Myocyte (in vitro differentiated cells): ENCODE measurements around the gene DNASE1L3. TPM values are rescaled to one million over a fixed set of nuclear protein-coding genes. Genes with fewer than 3 reads are reported as not detected.

Experiments used
- DNase-seq: peaks from one replicate; pipeline ENCODE4 v3.0.0-alpha.2; 2012; ENCODE audit warnings: low read depth
- total RNA-seq: library from RNA; depleted of rRNA; stranded (reverse); fragments of >200 nt; gene quantifications from 2 replicates; pipeline ENCODE4 v1.2.3, GENCODE V29; 2014

The DNASE1L3 gene
- total RNA-seq, 1 donor from 2014 or later = not detected

- DNase-seq = no peak
Measured at GRCh38 chr3:58179235-58180098, 31.3 kb downstream of the DNASE1L3 start.

GRCh38 chr3:58178528-58179234, 32.1 kb downstream of the DNASE1L3 start:
- no peak for DNase-seq

- peak; percentile 78 for DNase-seq
Measured at GRCh38 chr3:58177747-58178527, 32.8 kb downstream of the DNASE1L3 start.

DNA sequence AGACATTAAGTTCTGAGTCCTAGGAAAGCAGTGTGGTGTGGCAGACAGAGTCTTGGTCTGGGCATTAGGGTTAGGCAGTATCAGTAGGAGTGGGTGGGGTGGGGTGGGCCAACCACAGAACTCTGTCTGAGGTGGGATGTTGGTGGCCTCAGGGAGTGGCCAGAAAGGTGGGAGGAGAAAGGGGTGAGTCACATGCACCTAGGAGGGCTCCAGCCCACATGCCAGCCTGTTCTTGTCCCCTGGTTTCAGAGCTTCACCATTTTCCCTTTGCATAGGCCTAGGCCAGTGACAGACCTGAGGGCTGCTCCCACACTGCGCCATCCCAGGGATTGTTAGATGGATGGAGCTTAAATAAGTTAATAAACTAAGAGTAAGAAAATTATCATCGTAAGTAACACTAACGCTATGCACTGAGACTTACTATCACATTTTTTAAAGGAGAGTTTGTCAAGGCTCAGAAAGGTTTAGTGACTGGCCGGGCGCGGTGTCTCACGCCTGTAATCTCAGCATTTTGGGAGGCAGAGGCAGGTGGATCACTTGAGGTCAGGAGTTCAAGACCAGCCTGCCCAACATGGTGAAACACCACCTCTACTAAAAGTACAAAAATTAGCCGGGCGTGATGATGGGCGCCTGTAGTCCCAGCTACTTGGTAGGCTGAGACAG, 33.8 kb downstream of the DNASE1L3 start:
- DNase-seq = no peak

GRCh38 chr3:58176185-58176530, 34.6 kb downstream of the DNASE1L3 start:
- no peak for DNase-seq

DNA sequence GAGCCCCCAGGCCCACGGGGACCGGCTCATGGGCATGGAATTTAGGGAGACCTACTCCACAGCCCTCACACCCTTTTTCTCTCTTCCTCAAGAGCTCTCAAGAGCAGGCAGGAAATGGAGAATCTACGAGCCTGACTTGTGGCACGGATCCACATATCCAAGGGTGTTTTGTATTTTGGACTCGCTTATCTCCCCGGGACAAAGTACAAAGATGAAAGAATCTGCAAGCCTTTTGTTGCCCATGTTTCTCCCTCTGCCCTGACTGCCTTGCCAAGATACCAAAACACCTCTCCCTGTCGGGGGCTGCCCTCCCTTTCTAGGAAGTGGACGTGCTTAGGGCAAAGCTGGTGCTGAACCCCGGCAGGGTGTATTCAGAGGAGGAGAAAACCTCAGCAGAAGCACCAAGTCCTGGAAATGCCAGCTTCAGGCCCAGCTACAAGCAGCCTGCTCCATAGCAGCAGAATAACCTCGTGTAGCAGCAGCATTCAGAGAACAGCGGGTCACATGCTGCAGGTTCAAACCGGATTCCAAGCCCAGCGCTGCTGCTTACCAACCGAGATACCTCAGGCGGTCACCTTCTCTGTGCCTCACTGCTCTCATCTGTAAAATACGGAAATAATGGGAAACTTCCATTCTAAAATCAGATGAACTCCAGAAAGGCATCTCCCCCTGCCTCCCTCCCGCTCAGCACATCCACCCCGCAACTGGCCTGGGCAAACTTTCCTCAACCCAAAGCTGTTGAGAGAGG, 35.2 kb downstream of the DNASE1L3 start:
- DNase-seq = no peak

- no peak for DNase-seq
Measured at GRCh38 chr3:58175187-58175436, 35.7 kb downstream of the DNASE1L3 start.

GRCh38 chr3:58173669-58174398, 36.9 kb downstream of the DNASE1L3 start:
- DNase-seq = peak; percentile 48

DNA sequence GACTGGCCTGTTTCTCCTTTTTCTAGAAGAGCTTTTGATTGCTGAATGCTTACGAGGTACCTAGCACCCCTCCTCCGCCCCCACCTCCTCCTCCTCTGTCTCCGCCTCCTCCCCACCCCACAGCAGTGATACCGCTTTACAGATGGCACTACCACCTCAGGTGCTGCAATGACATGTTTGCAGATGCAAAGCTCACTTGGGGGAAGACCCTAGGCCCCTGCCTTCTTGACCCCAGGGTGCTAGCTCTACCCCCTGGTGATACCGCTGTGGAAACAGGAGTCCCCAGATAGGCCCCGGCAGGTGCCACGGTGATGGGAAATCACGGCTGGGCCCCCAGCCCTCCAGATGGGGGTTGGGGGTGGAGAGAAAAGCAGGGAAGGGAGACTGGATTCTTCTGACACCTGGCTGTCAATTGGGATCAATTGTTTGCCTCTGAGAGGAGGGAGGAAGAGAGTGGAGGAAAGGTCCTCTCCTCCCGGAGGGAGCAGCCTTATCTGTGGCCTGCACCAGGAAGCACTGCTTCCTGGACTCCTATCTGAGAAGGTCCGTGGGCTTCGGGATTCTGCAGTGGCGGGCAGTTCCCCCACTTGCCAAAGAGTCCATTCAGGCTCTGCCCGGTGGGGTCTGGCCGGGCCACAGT, 37.6 kb downstream of the DNASE1L3 start:
- no peak for DNase-seq

DNA sequence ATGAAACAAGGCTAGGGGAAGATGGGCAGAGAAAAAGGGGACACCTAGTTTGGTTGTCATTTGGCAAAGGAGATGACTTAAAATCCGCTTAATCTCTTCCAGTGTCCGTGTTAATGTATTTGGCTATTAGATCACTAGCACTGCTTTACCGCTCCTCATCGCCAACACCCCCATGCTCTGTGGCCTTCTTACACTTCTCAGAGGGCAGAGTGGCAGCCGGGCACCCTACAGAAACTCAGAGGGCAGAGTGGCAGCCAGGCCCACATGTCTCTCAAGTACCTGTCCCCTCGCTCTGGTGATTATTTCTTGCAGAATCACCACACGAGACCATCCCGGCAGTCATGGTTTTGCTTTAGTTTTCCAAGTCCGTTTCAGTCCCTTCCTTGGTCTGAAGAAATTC, 39.6 kb downstream of the DNASE1L3 start:
- DNase-seq = no peak

DNA sequence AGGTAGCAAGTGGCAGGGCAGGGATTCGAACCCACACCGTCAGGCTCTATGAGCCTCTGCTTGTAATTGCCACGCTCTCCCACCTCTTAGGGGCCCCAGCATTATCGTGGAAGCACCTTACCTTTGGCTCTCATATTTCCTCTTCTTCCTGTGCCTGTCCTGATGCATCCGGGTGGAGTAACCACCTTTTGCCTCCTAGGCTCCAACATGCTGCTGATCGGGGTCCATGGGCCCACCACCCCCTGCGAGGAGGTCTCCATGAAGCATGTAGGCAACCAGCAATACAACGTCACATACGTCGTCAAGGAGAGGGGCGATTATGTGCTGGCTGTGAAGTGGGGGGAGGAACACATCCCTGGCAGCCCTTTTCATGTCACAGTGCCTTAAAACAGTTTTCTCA, 40.4 kb downstream of the DNASE1L3 start:
- DNase-seq = no peak

GRCh38 chr3:58169371-58169770, 41.4 kb downstream of the DNASE1L3 start:
- no peak for DNase-seq

GRCh38 chr3:58168498-58168897, 42.3 kb downstream of the DNASE1L3 start:
- no peak for DNase-seq

DNA sequence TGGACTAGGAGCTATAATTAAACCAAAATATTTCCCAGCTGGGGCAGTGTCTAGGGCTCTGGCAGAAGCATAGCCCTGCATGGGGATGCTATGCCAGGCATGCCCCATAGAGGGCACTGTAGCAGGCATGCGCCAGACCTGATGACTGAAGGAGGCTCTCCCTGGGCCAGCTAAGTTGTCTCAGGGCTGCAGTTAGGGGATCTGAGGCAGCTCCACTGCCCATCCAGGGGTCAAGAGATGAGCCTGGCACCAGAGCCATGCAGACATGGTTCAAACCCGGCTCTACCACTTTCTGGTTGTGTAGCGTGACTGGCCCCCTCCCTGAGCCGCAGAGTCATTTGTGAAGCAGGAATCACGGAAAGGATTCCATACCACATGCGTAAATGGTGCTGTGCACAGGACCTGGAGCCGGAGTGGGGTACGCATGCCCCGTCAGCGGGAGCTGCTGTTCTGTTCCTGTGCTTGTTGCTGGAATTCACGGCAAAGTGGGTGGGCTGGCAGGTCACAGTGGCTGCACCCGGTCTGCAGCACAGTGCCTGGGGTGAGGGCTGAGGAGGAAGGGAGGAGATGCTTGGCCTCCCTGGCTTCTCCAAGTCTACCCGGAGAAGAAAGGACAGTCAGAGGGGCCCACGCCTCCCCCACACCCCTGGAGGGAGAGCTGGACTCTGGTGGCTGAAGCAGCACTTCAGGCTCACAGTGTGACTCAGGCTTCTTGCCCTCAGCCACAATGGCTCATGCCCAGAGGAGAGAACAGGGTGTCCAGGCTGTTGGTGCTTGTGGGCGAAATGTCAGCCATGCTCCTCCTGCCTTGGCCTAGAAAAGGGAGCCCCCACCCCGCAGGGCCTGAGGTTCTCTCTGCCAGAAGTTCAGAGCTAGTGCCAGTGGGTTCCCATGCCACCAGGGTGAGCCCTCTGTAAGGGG, 43.1 kb downstream of the DNASE1L3 start:
- DNase-seq = peak; percentile 63

DNA sequence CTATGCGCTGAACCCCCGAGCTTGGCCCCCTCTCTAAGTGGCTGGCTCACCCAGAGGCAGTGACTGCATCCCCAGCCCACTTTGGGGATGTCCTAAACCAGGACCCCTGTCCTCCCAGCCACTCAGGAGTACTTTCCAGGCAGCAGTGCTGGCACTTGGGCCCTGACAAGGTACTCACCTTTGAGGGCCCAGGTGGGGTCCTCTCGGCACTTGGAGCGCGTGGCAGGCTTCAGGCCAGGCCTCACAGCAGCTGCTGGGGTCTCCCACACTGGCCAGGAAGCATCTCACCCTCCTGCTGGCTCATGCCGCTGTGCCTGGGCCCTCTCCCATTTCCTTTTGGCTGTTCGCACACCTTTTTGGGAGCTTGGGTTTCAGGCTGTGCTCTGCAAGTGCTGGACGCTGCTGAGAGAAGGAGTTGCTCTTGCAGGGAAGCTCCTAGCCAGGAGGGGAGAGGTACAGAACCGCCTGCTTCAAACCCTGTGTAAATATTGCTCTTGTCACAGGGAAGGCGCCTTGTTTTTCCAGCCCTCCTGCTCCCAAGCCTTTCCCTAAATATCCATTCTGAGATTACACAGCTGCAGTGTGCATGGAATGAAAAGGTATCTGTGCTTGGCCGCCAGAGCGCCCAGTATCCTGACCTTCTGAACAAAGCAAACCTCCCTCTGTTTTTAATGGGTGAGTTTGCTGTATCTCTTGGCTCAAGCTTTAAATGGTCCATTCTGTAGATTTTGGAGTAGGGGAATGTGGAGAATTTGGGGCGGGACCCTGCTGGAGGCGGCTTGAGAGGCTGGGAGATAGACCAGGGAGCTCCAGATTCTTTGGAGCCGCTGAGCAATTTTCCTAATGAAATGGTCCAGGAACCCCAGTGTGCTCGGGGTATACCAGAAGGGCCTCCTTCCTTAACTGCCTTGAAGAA, 45.6 kb downstream of the DNASE1L3 start:
- no peak for DNase-seq

- peak; percentile 70 for DNase-seq
Measured at GRCh38 chr3:58164199-58164879, 46.4 kb downstream of the DNASE1L3 start.

GRCh38 chr3:58163234-58163633, 47.5 kb downstream of the DNASE1L3 start:
- DNase-seq = no peak
